ENCODE data around the gene PPP1R3D. TPM values are rescaled to one million over a fixed set of nuclear protein-coding genes. Genes with fewer than 3 reads are reported as not detected.

The PPP1R3D gene
- total RNA-seq = 10 to 100 TPM in 1 of 3 donors, 1 to 10 TPM in 2; 5.9 to 10.8 (median 6.8) TPM
- long read RNA-seq, donor 1, transcript PPP1R3D-201 (1 exons, 3,630 nt) = major isoform, 23 of 23 reads
- long read RNA-seq, donor 1, partial matches to known transcripts = 0 of 23 reads
- long read RNA-seq, donor 1, other reads (novel, unspliced or antisense) = 0 of 23 reads
- long read RNA-seq, donor 2, partial matches to known transcripts = 0 of 1 reads
- long read RNA-seq, donor 2, other reads (novel, unspliced or antisense) = 0 of 1 reads

GRCh38 chr20:59940129-59940955 is at the start of gene PPP1R3D, which contains the start of gene FAM217B:
TSS of gene PPP1R3D (minus strand) at chr20:59940305. CDS start at chr20:59939931, 374 bp downstream.
TSS of gene FAM217B (plus strand) at chr20:59940389. CDS start at chr20:59943944, 3,555 bp downstream.
- peak; percentile 98 for ATAC-seq

GRCh38 chr20:59988141-59988540 is 48.0 kb upstream of the PPP1R3D start:
- ATAC-seq (peak; percentile 21), DNase-seq (no peak)
- no peaks in the 10 kb centered on the region for H3K4me1 ChIP-seq (ENCODE audit: low read depth)
- H3K4me3 ChIP-seq = no peak overlapping the region
- H3K9me3 ChIP-seq = no peaks in the 10 kb centered on the region
- intact Hi-C loops (cut with DNase I, micrococcal nuclease) = no loop called here
- TF ChIP-seq, protein P1, sequence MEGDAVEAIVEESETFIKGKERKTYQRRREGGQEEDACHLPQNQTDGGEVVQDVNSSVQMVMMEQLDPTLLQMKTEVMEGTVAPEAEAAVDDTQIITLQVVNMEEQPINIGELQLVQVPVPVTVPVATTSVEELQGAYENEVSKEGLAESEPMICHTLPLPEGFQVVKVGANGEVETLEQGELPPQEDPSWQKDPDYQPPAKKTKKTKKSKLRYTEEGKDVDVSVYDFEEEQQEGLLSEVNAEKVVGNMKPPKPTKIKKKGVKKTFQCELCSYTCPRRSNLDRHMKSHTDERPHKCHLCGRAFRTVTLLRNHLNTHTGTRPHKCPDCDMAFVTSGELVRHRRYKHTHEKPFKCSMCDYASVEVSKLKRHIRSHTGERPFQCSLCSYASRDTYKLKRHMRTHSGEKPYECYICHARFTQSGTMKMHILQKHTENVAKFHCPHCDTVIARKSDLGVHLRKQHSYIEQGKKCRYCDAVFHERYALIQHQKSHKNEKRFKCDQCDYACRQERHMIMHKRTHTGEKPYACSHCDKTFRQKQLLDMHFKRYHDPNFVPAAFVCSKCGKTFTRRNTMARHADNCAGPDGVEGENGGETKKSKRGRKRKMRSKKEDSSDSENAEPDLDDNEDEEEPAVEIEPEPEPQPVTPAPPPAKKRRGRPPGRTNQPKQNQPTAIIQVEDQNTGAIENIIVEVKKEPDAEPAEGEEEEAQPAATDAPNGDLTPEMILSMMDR (IDR thresholded peaks at IDR 0.05) = no peak
- H3K36me3 ChIP-seq (ENCODE audit: low read depth) = no peaks in the 10 kb centered on the region

More at GRCh38 chr20:59940129-59940955, at the start of gene PPP1R3D, which contains the start of gene FAM217B:
- H3K9me3 ChIP-seq = no peaks in the 10 kb centered on the region
- peak; percentile 98 to 99 (median 99) for DNase-seq
- H3K4me1 ChIP-seq (ENCODE audit: low read depth) = peaks cover 31% of the 10 kb centered on the region
- peak within 1 kb of the TSS; percentile 48 for H3K4me3 ChIP-seq
- H3K36me3 ChIP-seq (ENCODE audit: low read depth) = no peaks in the 10 kb centered on the region
- TF ChIP-seq, protein P1 (IDR thresholded peaks at IDR 0.05) = peak; percentile 28
- intact Hi-C loops (cut with DNase I, micrococcal nuclease) = no loop called here

- no peak for DNase-seq
- H3K4me3 ChIP-seq = no peak overlapping the region
- H3K36me3 ChIP-seq (ENCODE audit: low read depth) = no peaks in the 10 kb centered on the region
- TF ChIP-seq, protein P1 (IDR thresholded peaks at IDR 0.05) = no peak
- H3K9me3 ChIP-seq = no peaks in the 10 kb centered on the region
- no peaks in the 10 kb centered on the region for H3K4me1 ChIP-seq (ENCODE audit: low read depth)
- intact Hi-C loops (cut with DNase I, micrococcal nuclease) = no loop called here
- ATAC-seq = no peak
Measured at GRCh38 chr20:59987135-59987534, 47.0 kb upstream of the PPP1R3D start.

DNA sequence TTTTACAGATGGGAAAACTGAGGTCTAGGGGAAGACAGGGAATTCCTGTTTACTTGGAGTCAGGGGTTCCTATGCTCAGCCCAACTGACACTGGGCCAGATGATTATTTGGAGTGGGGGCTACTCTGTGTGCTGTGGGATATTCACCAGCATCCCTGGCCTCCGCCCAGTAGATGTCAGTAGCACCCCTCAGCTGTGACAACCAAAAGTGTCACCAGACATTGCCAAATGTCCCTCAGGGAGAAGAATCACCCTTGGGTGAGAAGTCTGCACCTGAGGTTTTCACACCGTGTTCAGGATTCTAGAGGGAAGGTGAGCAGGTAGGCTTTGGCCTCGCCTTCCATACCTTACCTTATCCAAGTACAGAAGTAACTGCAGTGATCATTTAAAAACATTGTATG is 45.8 kb upstream of the PPP1R3D start:
- intact Hi-C loops (cut with DNase I, micrococcal nuclease) = no loop called here

DNA sequence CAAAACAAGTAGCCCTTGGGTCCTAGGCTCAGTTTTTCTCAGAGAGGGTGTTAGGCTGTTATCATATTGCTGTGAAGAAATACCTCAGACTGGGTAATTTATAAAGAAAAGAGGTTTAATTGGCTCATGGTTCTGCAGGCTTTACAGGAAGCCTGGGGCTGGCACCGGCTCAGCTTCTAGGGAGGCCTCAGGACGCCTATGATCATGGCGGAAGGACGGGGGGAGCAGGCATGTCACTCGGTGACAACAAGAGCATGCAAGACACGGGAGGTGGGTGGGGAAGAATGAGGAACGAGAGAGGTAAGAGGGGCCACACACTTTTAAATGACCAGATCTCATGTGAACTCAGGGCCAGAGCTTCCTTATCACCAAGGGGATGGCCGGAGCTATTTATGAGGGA is 45.1 kb upstream of the PPP1R3D start:
- Histone ChIP-seq H3K4me1 (ENCODE audit: low read depth) (no peaks in the 10 kb centered on the region), H3K36me3 (ENCODE audit: low read depth) (no peaks in the 10 kb centered on the region), H3K9me3 (no peaks in the 10 kb centered on the region), H3K4me3 (no peak overlapping the region)
- DNase-seq (no peak), ATAC-seq (no peak)
- intact Hi-C loops (cut with DNase I, micrococcal nuclease) = no loop called here
- TF ChIP-seq, protein P1 (IDR thresholded peaks at IDR 0.05) = no peak

More for the DNA sequence above, 45.8 kb upstream of the PPP1R3D start:
- DNase-seq (no peak), ATAC-seq (no peak)
- no peaks in the 10 kb centered on the region for H3K4me1 ChIP-seq (ENCODE audit: low read depth)
- no peaks in the 10 kb centered on the region for H3K9me3 ChIP-seq
- TF ChIP-seq, protein P1 (IDR thresholded peaks at IDR 0.05) = no peak
- no peaks in the 10 kb centered on the region for H3K36me3 ChIP-seq (ENCODE audit: low read depth)
- H3K4me3 ChIP-seq = no peak overlapping the region
